GM19025 (cell line): ENCODE data around the gene HAX1.

Experiments used
- ATAC-seq: cut with Tn5 transposase; IDR thresholded peaks from one replicate; pipeline ENCODE4 v1.9.1; 2021; ENCODE audit warnings: mild to moderate bottlenecking, low read depth, moderate library complexity; ENCODE audit not compliant: unreplicated experiment

Gene HAX1

GRCh38 chr1:154324669-154325582, 52.5 kb downstream of the HAX1 start, which contains the start of gene ATP8B2:
Gene ATP8B2, plus strand, starts transcription at chr1:154325525. Its CDS starts 2,617 bp downstream, at chr1:154328142.
- no peak for ATAC-seq
